Measurements from ENCODE around the gene MST1R.

DNA sequence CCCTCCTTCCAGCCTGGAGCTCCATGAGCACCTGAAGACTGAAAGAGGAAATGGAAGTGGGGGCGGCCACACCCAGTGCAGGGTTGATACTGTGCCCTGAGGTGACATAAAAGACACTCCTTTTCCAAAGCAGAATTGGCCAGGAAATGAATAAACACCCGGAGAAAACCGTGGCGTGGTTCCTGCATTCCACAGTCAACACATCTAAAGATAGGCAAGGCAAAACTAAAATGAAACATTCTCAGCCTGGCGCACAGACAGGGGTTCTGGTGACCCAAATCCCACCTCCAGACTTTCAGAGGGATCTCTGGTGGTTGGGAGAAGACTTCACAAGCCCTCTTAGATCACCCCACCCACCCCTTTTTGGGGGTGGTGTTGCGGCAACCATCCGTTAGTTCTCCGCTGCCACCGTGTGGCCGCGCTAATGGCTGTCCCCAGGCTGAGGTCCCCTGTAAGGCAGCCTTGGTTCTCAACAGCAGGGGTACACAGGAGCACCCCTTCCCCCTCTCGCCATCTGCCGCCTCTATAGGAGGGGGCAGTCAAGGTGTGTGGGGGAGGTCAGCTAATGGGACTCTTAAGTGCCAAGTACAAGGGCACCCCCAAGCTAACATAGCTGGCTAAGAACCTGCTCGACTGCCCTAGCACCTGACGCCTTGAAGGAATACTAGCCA lies 2.5 kb upstream of the MST1R start:
- TF ChIP-seq, protein P1, sequence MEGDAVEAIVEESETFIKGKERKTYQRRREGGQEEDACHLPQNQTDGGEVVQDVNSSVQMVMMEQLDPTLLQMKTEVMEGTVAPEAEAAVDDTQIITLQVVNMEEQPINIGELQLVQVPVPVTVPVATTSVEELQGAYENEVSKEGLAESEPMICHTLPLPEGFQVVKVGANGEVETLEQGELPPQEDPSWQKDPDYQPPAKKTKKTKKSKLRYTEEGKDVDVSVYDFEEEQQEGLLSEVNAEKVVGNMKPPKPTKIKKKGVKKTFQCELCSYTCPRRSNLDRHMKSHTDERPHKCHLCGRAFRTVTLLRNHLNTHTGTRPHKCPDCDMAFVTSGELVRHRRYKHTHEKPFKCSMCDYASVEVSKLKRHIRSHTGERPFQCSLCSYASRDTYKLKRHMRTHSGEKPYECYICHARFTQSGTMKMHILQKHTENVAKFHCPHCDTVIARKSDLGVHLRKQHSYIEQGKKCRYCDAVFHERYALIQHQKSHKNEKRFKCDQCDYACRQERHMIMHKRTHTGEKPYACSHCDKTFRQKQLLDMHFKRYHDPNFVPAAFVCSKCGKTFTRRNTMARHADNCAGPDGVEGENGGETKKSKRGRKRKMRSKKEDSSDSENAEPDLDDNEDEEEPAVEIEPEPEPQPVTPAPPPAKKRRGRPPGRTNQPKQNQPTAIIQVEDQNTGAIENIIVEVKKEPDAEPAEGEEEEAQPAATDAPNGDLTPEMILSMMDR (conservative IDR thresholded peaks at IDR 0.05; ENCODE audit: low read length) = peak; percentile 84
- no peak for TF ChIP-seq EZH2phosphoT487 (IDR thresholded peaks at IDR 0.05; ENCODE audit: borderline replicate concordance, low read depth, low read length)
